ENCODE results near the gene SIGLEC12.

Gene SIGLEC12

GRCh38 chr19:51501594-51502263 is at the start of gene SIGLEC12:
Gene SIGLEC12 (minus strand): TSS chr19:51501800. CDS start chr19:51501733, 67 bp downstream.
- no peak within 1 kb of the TSS for H3K27ac ChIP-seq (ENCODE audit: low read depth, low read length)
- peaks cover 0 to 14% (median 0%) of the 10 kb centered on the region in 5 donors for H3K4me1 ChIP-seq (ENCODE audit: control insufficient read depth in 5 of 5, insufficient read depth in 5 of 5, low read length in 5 of 5)
- peak within 1 kb of the TSS in 1 of 5 donors; percentile 23 for H3K4me3 ChIP-seq (ENCODE audit: low read depth in 1 of 5, low read length in 5 of 5)

GRCh38 chr19:51550848-51551672 is 49.5 kb upstream of the SIGLEC12 start:
- Histone ChIP-seq H3K27me3 (ENCODE audit: control insufficient read depth in 5 of 5, insufficient read depth in 4 of 5, low read length in 5 of 5) (peaks cover 0 to 21% (median 7%) of the 10 kb centered on the region in 5 donors), H3K9me3 (ENCODE audit: control insufficient read depth in 5 of 5, low read length in 5 of 5) (no peaks in the 10 kb centered on the region)

More at GRCh38 chr19:51501594-51502263, at the start of gene SIGLEC12:
- H3K9me3 ChIP-seq (ENCODE audit: control insufficient read depth in 5 of 5, low read length in 5 of 5), result peaks cover 0 to 8% (median 5%) of the 10 kb centered on the region in 5 donors
- H3K27me3 ChIP-seq (ENCODE audit: control insufficient read depth in 5 of 5, insufficient read depth in 4 of 5, low read length in 5 of 5), result peaks cover 5 to 13% (median 8%) of the 10 kb centered on the region in 5 donors
- no peaks in the 10 kb centered on the region for H3K36me3 ChIP-seq (ENCODE audit: control insufficient read depth in 5 of 5, insufficient read depth in 5 of 5, low read length in 5 of 5)
- no peak within 1 kb of the TSS for H3K9ac ChIP-seq (ENCODE audit: low read length in 5 of 5)

GRCh38 chr19:51549533-51550324 is 48.1 kb upstream of the SIGLEC12 start:
- Histone ChIP-seq H3K4me3 (ENCODE audit: low read depth in 1 of 5, low read length in 5 of 5) (no peak overlapping the region), H3K27ac (ENCODE audit: low read depth, low read length) (no peak overlapping the region), H3K36me3 (ENCODE audit: control insufficient read depth in 5 of 5, insufficient read depth in 5 of 5, low read length in 5 of 5) (no peaks in the 10 kb centered on the region), H3K9me3 (ENCODE audit: control insufficient read depth in 5 of 5, low read length in 5 of 5) (no peaks in the 10 kb centered on the region), H3K9ac (ENCODE audit: low read length in 5 of 5) (no peak overlapping the region), H3K27me3 (ENCODE audit: control insufficient read depth in 5 of 5, insufficient read depth in 4 of 5, low read length in 5 of 5) (peaks cover 3 to 25% (median 8%) of the 10 kb centered on the region in 5 donors), H3K4me1 (ENCODE audit: control insufficient read depth in 5 of 5, insufficient read depth in 5 of 5, low read length in 5 of 5) (no peaks in the 10 kb centered on the region)

More at GRCh38 chr19:51550848-51551672, 49.5 kb upstream of the SIGLEC12 start:
- Histone ChIP-seq H3K27ac (ENCODE audit: low read depth, low read length) (no peak overlapping the region), H3K36me3 (ENCODE audit: control insufficient read depth in 5 of 5, insufficient read depth in 5 of 5, low read length in 5 of 5) (no peaks in the 10 kb centered on the region), H3K4me3 (ENCODE audit: low read depth in 1 of 5, low read length in 5 of 5) (no peak overlapping the region), H3K4me1 (ENCODE audit: control insufficient read depth in 5 of 5, insufficient read depth in 5 of 5, low read length in 5 of 5) (no peaks in the 10 kb centered on the region), H3K9ac (ENCODE audit: low read length in 5 of 5) (no peak overlapping the region)

GRCh38 chr19:51548891-51549305 is 47.3 kb upstream of the SIGLEC12 start:
- Histone ChIP-seq H3K27me3 (ENCODE audit: control insufficient read depth in 5 of 5, insufficient read depth in 4 of 5, low read length in 5 of 5) (peaks cover 3 to 30% (median 12%) of the 10 kb centered on the region in 5 donors), H3K4me3 (ENCODE audit: low read depth in 1 of 5, low read length in 5 of 5) (no peak overlapping the region), H3K36me3 (ENCODE audit: control insufficient read depth in 5 of 5, insufficient read depth in 5 of 5, low read length in 5 of 5) (no peaks in the 10 kb centered on the region), H3K9ac (ENCODE audit: low read length in 5 of 5) (no peak overlapping the region), H3K9me3 (ENCODE audit: control insufficient read depth in 5 of 5, low read length in 5 of 5) (no peaks in the 10 kb centered on the region), H3K27ac (ENCODE audit: low read depth, low read length) (no peak overlapping the region), H3K4me1 (ENCODE audit: control insufficient read depth in 5 of 5, insufficient read depth in 5 of 5, low read length in 5 of 5) (no peaks in the 10 kb centered on the region)

GRCh38 chr19:51548213-51548651 is 46.6 kb upstream of the SIGLEC12 start:
- no peaks in the 10 kb centered on the region for H3K36me3 ChIP-seq (ENCODE audit: control insufficient read depth in 5 of 5, insufficient read depth in 5 of 5, low read length in 5 of 5)
- no peak overlapping the region for H3K27ac ChIP-seq (ENCODE audit: low read depth, low read length)
- no peaks in the 10 kb centered on the region for H3K4me1 ChIP-seq (ENCODE audit: control insufficient read depth in 5 of 5, insufficient read depth in 5 of 5, low read length in 5 of 5)
- H3K9ac ChIP-seq (ENCODE audit: low read length in 5 of 5), result no peak overlapping the region
- peaks cover 3 to 30% (median 12%) of the 10 kb centered on the region in 5 donors for H3K27me3 ChIP-seq (ENCODE audit: control insufficient read depth in 5 of 5, insufficient read depth in 4 of 5, low read length in 5 of 5)
- no peak overlapping the region for H3K4me3 ChIP-seq (ENCODE audit: low read depth in 1 of 5, low read length in 5 of 5)
- H3K9me3 ChIP-seq (ENCODE audit: control insufficient read depth in 5 of 5, low read length in 5 of 5), result no peaks in the 10 kb centered on the region

GRCh38 chr19:51547397-51548212 is 46.0 kb upstream of the SIGLEC12 start:
- no peaks in the 10 kb centered on the region for H3K4me1 ChIP-seq (ENCODE audit: control insufficient read depth in 5 of 5, insufficient read depth in 5 of 5, low read length in 5 of 5)
- H3K27ac ChIP-seq (ENCODE audit: low read depth, low read length), result no peak overlapping the region

GRCh38 chr19:51546650-51547396 is 45.2 kb upstream of the SIGLEC12 start:
- no peak overlapping the region for H3K9ac ChIP-seq (ENCODE audit: low read length in 5 of 5)
- H3K4me1 ChIP-seq (ENCODE audit: control insufficient read depth in 5 of 5, insufficient read depth in 5 of 5, low read length in 5 of 5), result no peaks in the 10 kb centered on the region
- no peaks in the 10 kb centered on the region for H3K36me3 ChIP-seq (ENCODE audit: control insufficient read depth in 5 of 5, insufficient read depth in 5 of 5, low read length in 5 of 5)
- peaks cover 3 to 36% (median 14%) of the 10 kb centered on the region in 5 donors for H3K27me3 ChIP-seq (ENCODE audit: control insufficient read depth in 5 of 5, insufficient read depth in 4 of 5, low read length in 5 of 5)
- H3K27ac ChIP-seq (ENCODE audit: low read depth, low read length), result no peak overlapping the region
- H3K9me3 ChIP-seq (ENCODE audit: control insufficient read depth in 5 of 5, low read length in 5 of 5), result no peaks in the 10 kb centered on the region
- no peak overlapping the region for H3K4me3 ChIP-seq (ENCODE audit: low read depth in 1 of 5, low read length in 5 of 5)

More at GRCh38 chr19:51547397-51548212, 46.0 kb upstream of the SIGLEC12 start:
- Histone ChIP-seq H3K9ac (ENCODE audit: low read length in 5 of 5) (no peak overlapping the region), H3K27me3 (ENCODE audit: control insufficient read depth in 5 of 5, insufficient read depth in 4 of 5, low read length in 5 of 5) (peaks cover 3 to 30% (median 14%) of the 10 kb centered on the region in 5 donors), H3K36me3 (ENCODE audit: control insufficient read depth in 5 of 5, insufficient read depth in 5 of 5, low read length in 5 of 5) (no peaks in the 10 kb centered on the region), H3K4me3 (ENCODE audit: low read depth in 1 of 5, low read length in 5 of 5) (no peak overlapping the region), H3K9me3 (ENCODE audit: control insufficient read depth in 5 of 5, low read length in 5 of 5) (no peaks in the 10 kb centered on the region)

- Histone ChIP-seq H3K4me3 (ENCODE audit: low read depth in 1 of 5, low read length in 5 of 5) (no peak overlapping the region), H3K4me1 (ENCODE audit: control insufficient read depth in 5 of 5, insufficient read depth in 5 of 5, low read length in 5 of 5) (no peaks in the 10 kb centered on the region), H3K9ac (ENCODE audit: low read length in 5 of 5) (no peak overlapping the region), H3K27me3 (ENCODE audit: control insufficient read depth in 5 of 5, insufficient read depth in 4 of 5, low read length in 5 of 5) (peaks cover 3 to 42% (median 17%) of the 10 kb centered on the region in 5 donors), H3K36me3 (ENCODE audit: control insufficient read depth in 5 of 5, insufficient read depth in 5 of 5, low read length in 5 of 5) (no peaks in the 10 kb centered on the region), H3K27ac (ENCODE audit: low read depth, low read length) (no peak overlapping the region), H3K9me3 (ENCODE audit: control insufficient read depth in 5 of 5, low read length in 5 of 5) (no peaks in the 10 kb centered on the region)
These were observed 44.6 kb upstream of the SIGLEC12 start for GRCh38 chr19:51546107-51546649.
